ENCODE results near the gene PROCA1.
A peak's percentile ranks its signal among the peaks of the same experiment; 100 is the strongest.
"Not testable (repeated sequence)": the region's sequence is repeated elsewhere in the genome, so short reads cannot be mapped to it uniquely, and the experiment has no call there.

Gene PROCA1

DNA sequence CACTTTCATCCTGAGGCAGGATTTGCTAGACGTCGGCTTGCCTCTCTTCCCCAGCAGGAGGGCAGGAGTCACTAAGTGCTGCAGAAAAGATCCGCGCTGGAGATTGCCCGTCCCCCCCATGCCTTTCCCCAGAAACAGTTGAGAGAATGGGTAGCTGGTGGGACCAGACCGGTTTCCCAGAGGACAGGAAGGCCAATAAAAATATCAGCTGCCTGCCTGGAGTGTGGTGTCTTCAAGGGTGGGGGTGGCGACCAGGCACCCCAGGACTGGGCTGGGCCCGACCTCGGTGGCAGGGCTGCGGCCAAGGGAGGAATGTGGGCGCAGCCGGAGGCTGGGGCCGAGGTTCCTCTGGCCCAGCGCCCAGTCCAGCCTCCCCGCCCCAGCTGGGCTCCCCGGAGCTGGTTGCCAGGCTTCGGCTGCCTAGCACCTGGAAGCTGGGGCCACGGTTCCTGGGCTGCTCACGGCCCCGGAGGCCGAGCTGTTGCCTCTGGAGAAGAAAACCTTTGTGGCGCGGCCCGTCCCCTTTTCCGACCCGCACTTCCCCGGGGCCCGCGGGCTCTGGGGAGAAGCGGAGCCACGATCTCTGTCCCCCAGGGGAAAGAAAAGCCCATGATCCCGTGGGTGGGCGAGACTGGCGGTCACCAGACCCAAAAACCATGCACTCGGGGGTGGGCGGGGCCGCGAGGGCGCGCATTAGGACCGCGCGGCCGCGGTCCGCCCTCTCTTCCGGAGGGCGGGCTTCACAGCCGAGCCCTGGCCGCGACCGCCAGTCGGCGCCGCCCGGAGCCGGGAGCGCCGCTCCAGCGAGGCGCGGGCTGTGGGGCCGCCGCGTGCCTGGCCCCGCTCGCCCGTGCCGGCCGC is 31.8 kb upstream of the PROCA1 start, which contains the start of gene TRAF4:
Gene TRAF4, plus strand, starts transcription at position 769 of the 861 bp plus-strand sequence. CDS start 102 bp downstream, outside the sequence.
- peak; percentile 53 for DNase-seq

GRCh38 chr17:28741358-28742349 is 30.0 kb upstream of the PROCA1 start:
- DNase-seq = no peak

GRCh38 chr17:28740406-28741357 is 29.0 kb upstream of the PROCA1 start:
- no peak for DNase-seq

GRCh38 chr17:28738680-28739384 is 27.1 kb upstream of the PROCA1 start:
- no peak for DNase-seq

GRCh38 chr17:28737770-28738679 is 26.3 kb upstream of the PROCA1 start:
- no peak for DNase-seq

- no peak for DNase-seq
These were observed 25.6 kb upstream of the PROCA1 start for GRCh38 chr17:28737316-28737715.

- DNase-seq = not testable (repeated sequence)
These were observed 24.5 kb upstream of the PROCA1 start for GRCh38 chr17:28735913-28736769.

DNA sequence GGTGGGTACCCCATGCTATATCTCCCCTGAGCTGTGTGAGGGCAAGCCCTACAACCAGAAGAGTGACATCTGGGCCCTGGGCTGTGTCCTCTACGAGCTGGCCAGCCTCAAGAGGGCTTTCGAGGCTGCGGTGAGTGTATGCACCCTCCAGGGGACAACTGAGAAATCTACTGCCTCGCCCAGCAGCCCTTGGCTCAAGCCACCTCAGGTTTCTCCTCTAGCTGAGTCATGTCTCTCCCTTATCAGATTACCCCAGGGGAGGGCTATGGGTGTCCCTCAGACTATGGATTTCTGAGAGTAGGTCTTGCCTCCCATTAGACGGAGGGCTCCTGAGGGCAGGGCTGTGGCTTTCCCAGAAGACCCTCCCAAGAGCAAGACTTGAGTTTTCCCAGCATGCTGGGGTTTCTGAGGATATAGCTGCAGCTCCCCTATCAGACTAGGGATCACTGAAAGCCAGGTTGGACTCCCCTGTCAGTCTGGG is 23.6 kb upstream of the PROCA1 start:
- DNase-seq = no peak

- DNase-seq = no peak
These were observed 23.1 kb upstream of the PROCA1 start for GRCh38 chr17:28734712-28735241.

GRCh38 chr17:28733346-28733745 is 21.7 kb upstream of the PROCA1 start:
- DNase-seq = no peak

DNA sequence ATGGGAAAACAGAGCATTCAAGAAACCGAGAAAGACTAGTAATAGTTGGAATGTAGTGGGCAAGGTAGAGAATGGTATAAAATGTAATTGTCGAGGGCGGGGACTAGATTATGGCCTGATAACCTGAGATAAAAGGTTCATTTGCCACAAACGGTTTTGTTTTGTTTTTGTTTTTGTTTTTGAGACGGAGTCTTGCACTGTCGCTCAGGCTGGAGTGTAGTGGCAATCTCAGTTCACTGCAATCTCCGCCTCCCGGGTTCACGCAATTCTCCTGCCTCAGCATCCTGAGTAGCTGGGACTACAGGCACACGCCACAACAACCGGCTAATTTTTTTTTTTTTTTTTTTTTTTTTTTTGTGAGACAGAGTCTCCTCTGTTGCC is 18.3 kb upstream of the PROCA1 start:
- no peak for DNase-seq

- peak; percentile 87 for DNase-seq
These were observed 16.9 kb upstream of the PROCA1 start, which contains the start of gene NEK8 for GRCh38 chr17:28728364-28729200. NEK8 (plus strand) TSS chr17:28728788; CDS start chr17:28728814, 26 bp downstream.

GRCh38 chr17:28726627-28727491 is 15.2 kb upstream of the PROCA1 start:
- DNase-seq = peak; percentile 97

- peak; percentile 19 for DNase-seq
These were observed 14.5 kb upstream of the PROCA1 start, which contains the start of gene TLCD1 for GRCh38 chr17:28726226-28726626. TLCD1 (minus strand) TSS chr17:28726233; CDS start chr17:28726097, 136 bp downstream.

DNA sequence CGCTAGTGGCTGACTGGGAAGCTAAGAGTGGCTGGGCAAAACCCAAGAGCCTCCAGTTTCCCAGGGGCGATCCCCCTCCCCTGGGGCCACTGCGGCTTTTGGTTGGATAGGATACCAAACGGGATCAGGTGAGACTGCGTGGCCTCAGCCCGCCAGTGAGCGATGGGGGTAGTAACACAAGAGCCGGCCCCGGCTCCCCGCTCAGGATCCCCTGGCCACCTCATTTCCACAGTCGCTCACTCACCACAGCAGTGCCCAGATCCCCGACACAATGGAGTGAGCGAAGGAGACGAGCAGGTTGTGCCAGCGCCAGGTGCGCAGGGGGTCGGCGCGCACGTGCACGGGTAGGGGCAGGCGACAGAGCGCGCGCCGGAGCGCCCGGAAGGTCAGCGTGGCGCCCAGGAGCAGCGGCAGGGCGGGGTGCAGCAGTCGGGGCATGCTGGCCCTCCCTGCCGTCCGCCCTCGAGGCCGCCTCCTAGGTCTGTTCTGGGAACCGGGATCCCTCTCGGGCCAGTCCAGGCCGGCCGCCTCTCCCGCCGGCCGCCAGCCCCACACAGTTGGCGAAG is 14.1 kb upstream of the PROCA1 start:
- peak; percentile 59 for DNase-seq

DNA sequence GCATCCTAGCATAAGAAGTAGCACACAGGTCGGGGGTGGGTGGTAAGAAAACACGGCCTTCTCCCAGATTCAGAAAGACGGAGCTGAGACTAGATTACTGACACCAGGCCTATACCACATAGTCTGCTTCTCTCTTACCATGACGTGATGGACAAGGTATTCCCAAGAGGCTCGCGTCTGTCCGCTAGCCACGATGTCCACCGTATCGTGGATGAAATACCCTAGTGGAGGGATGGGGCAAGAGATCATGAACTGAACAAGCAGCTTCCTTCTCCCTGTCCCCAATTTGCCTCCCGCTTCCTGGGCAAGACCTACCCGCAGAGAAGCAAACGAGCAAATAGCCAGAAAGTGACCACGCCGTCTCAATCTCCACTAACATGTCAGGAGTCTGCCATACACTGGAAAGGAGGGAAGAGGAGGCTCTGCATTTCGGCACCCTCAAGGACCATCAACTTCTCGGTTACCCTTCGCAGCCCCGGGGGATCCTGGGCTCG is 13.5 kb upstream of the PROCA1 start:
- DNase-seq = no peak

Data from NCI-H524 treated with DMSO at 0.1 percent for 48 hours (cell line).